CD4-positive, alpha-beta T cell treated with Interleukin-4 for 1 hour (primary cell): Measurements from ENCODE around the gene XRCC5.
A peak's percentile ranks its signal among the peaks of the same experiment; 100 is the strongest.
"Not testable (repeated sequence)": the region's sequence is repeated elsewhere in the genome, so short reads cannot be mapped to it uniquely, and the experiment has no call there.

Source experiments
- DNase-seq, 2 donors: peaks; one replicate each; pipeline ENCODE4 v3.0.0-alpha.2; 2020 to 2022

XRCC5 gene

GRCh38 chr2:216205486-216205885 is 96.3 kb downstream of the XRCC5 start:
- no peak for DNase-seq

GRCh38 chr2:216206041-216206703 is 97.0 kb downstream of the XRCC5 start:
- no peak for DNase-seq

- no peak for DNase-seq
Measured at GRCh38 chr2:216206821-216207220, 97.7 kb downstream of the XRCC5 start.

DNA sequence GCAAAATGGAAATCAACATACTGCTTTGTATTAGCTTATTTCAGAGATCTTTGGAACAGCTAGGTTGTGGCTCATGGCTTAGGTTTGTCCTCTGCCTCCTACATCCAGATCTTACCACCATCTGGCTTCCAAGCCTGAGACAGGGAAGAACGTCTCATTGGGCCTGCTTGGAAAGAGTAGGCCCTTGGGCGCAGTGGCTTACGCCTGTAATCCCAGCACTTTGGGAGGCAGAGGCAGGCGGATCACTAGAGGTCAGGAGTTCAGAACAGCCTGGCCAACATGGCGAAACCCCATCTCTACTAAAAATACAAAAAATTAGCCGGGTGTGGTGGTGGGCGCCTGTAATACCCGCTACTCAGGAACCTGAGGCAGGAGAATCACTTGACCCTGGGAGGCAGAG is 99.5 kb downstream of the XRCC5 start:
- DNase-seq = not testable (repeated sequence)

GRCh38 chr2:216210701-216211540 is 101.8 kb downstream of the XRCC5 start:
- DNase-seq = no peak

DNA sequence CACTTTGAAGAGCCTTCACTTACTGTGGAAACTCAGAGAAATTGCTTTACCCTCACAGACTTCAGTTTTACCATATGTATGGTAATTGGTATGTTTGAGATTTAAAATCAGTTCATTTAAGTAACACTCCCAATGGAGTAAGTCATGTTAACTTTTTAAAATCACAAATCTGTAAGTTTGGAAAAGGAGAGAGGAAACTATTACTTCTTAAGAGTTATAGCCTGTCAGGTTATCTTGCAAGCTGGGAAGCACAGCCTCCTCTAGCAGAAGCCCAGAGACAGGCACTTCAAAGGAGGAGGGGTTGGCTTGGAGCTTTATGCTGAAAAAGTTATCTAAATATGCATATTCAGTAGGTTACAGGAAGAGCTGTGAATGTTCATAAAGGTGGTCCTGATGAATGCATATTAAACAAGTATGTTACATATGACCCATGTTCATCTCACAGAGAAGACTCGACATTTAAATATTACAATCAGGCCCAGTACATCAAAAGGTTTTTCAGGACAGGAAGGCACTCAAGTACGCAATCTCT is 102.5 kb downstream of the XRCC5 start:
- DNase-seq = no peak

DNA sequence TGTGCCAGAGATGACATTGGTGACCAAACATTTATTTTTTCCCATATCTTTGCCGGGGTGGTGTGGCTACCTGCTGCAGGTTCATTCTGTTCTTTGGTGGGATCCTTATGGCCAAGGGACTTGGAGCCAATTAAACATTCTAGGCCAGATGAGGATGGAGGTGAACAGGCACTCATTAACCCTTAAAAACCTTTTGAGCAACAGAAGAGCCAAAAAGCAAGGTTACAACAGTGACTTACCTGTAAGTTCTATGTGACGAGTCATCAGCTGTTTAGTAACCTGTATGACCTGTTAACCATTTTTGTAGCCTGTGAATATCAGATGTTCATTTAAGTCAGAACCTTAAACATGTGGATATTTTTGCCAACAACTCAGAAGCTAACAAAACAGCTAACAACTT is 105.6 kb downstream of the XRCC5 start:
- no peak for DNase-seq

DNA sequence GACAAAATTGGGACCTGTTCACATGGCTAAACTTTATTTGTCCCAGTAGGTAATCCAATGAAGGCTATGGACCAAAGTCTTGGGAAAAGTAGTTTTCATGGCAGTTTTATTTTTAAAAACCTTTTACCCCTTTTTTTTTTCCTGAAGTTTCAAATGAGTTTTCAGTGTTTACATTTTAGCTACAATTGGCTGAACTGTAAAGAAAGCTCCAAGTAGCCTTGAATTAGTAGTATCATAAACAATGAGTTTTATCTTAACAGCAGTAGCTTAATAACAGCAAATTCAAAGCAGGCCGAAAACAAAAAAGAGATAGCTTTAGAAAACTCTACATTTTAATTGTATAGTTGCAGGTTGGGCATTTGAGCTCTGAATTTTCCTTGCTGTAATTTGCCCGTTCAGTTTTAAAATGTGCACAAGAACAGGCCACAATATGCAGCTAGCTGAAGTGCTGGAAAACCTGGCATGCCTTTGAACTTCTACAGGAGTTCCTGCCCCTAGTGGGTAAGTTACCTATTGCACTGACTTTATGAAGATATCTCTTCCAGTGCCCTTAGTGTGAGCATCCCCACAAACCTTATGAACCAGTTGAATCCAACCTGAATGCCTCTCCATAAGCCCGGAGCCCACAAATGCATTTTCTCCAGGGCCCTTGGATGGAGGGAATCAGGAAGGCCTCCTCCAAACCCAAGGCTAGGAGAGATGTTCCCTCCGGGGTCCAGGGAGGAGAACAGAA is 106.7 kb downstream of the XRCC5 start:
- no peak for DNase-seq

DNA sequence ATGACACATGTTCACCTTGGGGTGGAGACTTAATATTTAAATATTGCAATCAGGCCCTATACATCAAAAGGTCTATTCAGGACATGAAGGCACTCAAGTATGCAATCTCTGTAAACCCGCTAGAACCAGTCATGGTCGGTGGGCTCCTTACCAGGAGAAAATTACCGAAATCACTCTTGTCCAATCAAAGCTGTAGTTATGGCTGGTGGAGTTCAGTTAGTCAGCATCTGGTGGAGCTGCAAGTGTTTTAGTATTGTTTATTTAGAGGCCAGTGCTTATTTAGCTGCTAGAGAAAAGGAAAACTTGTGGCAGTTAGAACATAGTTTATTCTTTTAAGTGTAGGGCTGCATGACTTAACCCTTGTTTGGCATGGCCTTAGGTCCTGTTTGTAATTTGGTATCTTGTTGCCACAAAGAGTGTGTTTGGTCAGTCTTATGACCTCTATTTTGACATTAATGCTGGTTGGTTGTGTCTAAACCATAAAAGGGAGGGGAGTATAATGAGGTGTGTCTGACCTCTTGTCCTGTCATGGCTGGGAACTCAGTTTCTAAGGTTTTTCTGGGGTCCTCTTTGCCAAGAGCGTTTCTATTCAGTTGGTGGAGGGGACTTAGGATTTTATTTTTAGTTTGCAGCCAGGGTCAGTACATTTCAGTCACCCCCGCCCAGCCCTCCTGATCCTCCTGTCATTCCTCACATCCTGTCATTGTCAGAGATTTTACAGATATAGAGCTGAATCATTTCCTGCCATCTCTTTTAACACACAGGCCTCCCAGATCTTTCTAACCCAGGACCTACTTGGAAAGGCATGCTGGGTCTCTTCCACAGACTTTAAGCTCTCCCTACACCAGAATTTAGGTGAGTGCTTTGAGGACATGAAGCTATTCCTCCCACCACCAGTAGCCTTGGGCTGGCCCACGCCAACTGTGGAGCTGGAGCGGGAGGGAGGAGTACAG is 108.1 kb downstream of the XRCC5 start:
- no peak for DNase-seq

- no peak for DNase-seq
Measured at GRCh38 chr2:216217904-216218260, 108.7 kb downstream of the XRCC5 start.

GRCh38 chr2:216219861-216220260 is 110.7 kb downstream of the XRCC5 start:
- DNase-seq = no peak

- no peak for DNase-seq
Measured at GRCh38 chr2:216220976-216221375, 111.8 kb downstream of the XRCC5 start.

GRCh38 chr2:216221811-216222210 is 112.7 kb downstream of the XRCC5 start:
- no peak for DNase-seq

GRCh38 chr2:216222650-216223352 is 113.7 kb downstream of the XRCC5 start:
- DNase-seq = peak in 1 of 2 donors; percentile 20

DNA sequence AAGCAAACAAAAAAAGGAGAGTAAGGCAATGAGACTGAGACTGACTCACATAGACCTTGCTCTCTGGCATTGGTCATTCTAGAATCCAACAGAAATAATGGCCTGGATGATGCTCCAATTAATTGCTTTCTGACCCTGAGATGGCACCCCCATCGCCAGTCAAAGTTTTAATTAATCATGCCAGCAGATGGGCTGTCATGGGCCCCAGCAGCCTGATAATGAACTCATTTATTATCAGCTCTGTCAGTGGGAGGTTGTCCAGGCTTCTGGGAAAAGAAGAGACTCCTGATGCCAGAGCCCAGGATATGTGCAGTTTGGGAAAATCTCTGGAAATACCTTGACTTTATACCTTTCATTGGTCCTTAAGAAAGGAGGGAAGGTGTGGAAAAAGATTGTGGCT is 115.2 kb downstream of the XRCC5 start:
- DNase-seq = no peak

DNA sequence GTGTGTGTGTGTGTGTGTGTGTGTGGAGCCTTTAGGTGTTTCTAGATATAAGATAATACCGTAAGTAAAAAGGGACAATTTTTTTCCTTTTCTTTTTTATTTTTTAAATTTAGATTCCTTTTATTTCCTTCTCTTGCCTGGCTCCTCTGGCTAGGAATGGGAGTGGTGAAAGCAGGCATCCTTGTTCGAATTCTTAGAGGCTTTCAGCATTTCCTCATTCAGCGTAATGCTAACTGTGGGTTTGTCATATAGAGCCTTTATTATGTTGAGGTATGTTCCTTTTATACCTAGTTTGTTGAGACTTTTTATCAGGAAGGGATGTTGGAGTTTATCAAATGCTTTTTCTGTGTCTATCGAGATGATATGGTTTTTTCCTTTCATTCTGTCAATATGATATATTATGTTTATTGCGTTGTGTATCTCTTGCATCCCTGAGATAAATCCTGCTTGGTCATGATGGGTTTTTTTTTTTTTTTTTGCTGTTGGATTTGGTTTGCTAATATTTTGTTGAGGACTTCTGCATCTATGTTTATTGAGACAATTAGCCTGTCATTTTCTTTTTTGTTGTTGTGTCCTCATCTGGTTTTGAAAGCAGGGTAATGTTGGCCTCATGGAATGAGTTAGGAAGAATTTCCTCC is 120.2 kb downstream of the XRCC5 start:
- no peak for DNase-seq

- no peak for DNase-seq
Measured at GRCh38 chr2:216231867-216232266, 122.7 kb downstream of the XRCC5 start.

- no peak for DNase-seq
Measured at GRCh38 chr2:216232721-216233120, 123.6 kb downstream of the XRCC5 start.

DNA sequence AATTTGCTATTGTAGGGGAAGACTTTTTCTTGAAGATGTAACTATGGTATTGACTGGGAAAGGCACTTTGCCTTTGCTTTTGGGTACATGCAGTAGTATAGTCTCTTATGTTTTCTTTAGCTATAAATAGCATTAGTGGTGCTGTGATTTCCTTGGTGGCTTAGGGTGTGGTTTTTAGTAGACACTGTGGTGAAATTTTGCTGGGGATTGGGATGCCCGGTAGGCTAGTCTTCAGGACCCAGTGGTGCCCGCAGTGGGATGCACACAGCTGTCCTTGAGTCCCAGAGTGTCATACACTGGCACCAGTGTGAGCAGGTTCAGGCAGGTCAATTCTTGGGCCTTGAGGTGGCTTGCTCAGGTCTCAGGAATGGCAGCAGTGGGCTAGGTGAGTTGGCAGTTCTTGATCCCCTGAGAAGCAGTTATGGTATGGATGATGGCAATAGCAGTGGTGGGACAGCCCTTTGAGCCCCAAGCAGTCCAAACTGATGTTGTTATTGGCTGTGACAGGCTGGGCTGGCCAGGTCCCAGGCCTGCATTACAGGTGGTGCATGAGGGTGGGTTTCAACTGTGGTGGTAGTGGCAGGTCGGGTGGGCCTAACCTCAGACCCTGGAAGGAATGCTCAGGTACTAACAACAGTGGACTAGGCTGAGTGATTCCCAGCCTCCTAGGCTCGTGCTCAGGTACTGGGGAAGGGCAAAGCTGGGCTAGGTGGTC is 124.3 kb downstream of the XRCC5 start:
- no peak for DNase-seq

DNA sequence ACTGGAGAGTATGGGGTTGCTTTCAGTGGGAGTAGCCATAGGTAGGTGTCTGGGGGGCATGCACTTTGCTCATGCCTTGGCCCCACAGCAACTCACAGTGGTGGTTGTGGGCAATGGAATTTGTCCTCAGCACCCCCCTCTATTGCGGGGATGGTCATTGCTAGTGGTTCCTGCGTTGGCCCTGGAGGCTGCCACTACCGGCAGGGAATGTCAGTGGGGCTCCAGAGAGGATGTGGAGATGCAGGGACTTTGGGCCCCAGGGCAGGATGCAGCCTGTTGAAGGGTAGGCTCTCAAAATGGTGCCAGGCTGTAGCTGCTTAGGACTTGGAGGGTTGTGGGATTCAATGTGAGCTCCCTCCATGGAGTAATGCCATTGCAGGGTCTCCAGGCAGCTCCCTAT is 125.0 kb downstream of the XRCC5 start:
- no peak for DNase-seq

DNA sequence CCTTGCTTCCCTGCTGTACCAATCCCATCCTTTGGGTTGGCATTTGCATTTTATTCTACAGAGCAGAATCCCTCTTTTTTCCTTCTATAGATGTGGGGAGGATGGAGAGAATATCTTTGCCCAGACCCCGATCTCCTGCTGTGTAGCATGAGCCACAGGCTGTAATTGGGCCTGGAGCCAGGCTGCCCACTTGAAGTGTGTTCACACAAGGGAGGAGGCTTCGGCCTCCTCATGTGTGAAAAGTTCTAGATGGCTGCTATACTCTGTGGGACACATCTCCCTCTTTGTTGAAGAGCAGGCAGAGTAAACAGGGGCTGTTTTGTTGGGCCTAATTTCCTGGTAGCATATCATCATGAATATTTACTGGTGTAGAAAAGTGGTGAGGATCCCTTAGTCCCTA is 126.3 kb downstream of the XRCC5 start:
- no peak for DNase-seq
